Progenitor cell of endocrine pancreas (in vitro differentiated cells): ENCODE measurements around the gene DENND1A. TPM values are rescaled to one million over a fixed set of nuclear protein-coding genes. Genes with fewer than 3 reads are reported as not detected.

Experiments used
- DNase-seq: peaks from one replicate; pipeline ENCODE4 v3.0.0; 2021; ENCODE audit warnings: low spot score; ENCODE audit not compliant: unreplicated experiment
- H3K27ac Mint-ChIP-seq: 2 replicates; pipeline ENCODE4 v1.8.0; 2021; ENCODE audit warnings: mild to moderate bottlenecking, moderate library complexity, mixed read lengths
- H3K27me3 Mint-ChIP-seq: 2 replicates; pipeline ENCODE4 v1.8.0; 2021; ENCODE audit warnings: mixed read lengths
- H3K36me3 Mint-ChIP-seq: 2 replicates; pipeline ENCODE4 v1.8.0; 2022; ENCODE audit warnings: mixed read lengths; ENCODE audit not compliant: insufficient read depth
- H3K4me1 Mint-ChIP-seq: 2 replicates; pipeline ENCODE4 v1.8.0; 2021; ENCODE audit warnings: low read depth, mixed read lengths
- H3K4me3 Mint-ChIP-seq: 2 replicates; pipeline ENCODE4 v1.8.0; 2021; ENCODE audit warnings: low read depth, mild to moderate bottlenecking, moderate library complexity, mixed read lengths
- H3K9me3 Mint-ChIP-seq: 2 replicates; pipeline ENCODE4 v1.8.0; 2021; ENCODE audit warnings: low read depth, mixed read lengths
- CTCF ChIP-seq: fragments of 200-600 bp; sonication (generic); IDR thresholded peaks from one replicate; pipeline ENCODE4 v1.5.0; 2021; ENCODE audit warnings: antibody characterized with exemption, mild to moderate bottlenecking; ENCODE audit not compliant: unreplicated experiment
- total RNA-seq: library from RNA; stranded (reverse); gene quantifications from 2 replicates; pipeline ENCODE4 v1.2.1, GENCODE V29; 2021

DENND1A gene
- total RNA-seq, 1 donor from 2014 or later, result 20.1 TPM

GRCh38 chr9:123387686-123388085, 542.2 kb downstream of the DENND1A start:
- H3K27ac Mint-ChIP-seq, result no peak overlapping the region
- no peak for TF ChIP-seq CTCF
- no peak for DNase-seq
- peaks cover 18% of the 10 kb centered on the region for H3K27me3 Mint-ChIP-seq
- H3K4me1 Mint-ChIP-seq, result no peaks in the 10 kb centered on the region
- no peak overlapping the region for H3K4me3 Mint-ChIP-seq
- H3K36me3 Mint-ChIP-seq, result peaks cover 2% of the 10 kb centered on the region
- no peaks in the 10 kb centered on the region for H3K9me3 Mint-ChIP-seq

- no peak for DNase-seq
Measured at GRCh38 chr9:123383512-123384170, 546.3 kb downstream of the DENND1A start.

GRCh38 chr9:123382653-123383511, 547.0 kb downstream of the DENND1A start:
- H3K4me1 Mint-ChIP-seq, result no peaks in the 10 kb centered on the region
- DNase-seq, result no peak
- H3K27ac Mint-ChIP-seq, result no peak overlapping the region
- no peaks in the 10 kb centered on the region for H3K36me3 Mint-ChIP-seq
- no peaks in the 10 kb centered on the region for H3K9me3 Mint-ChIP-seq
- no peak overlapping the region for H3K4me3 Mint-ChIP-seq
- peaks cover 4% of the 10 kb centered on the region for H3K27me3 Mint-ChIP-seq
- TF ChIP-seq CTCF, result no peak

More at GRCh38 chr9:123383512-123384170, 546.3 kb downstream of the DENND1A start:
- H3K4me3 Mint-ChIP-seq, result no peak overlapping the region
- H3K36me3 Mint-ChIP-seq, result no peaks in the 10 kb centered on the region
- H3K9me3 Mint-ChIP-seq, result no peaks in the 10 kb centered on the region
- no peaks in the 10 kb centered on the region for H3K4me1 Mint-ChIP-seq
- peaks cover 4% of the 10 kb centered on the region for H3K27me3 Mint-ChIP-seq
- no peak for TF ChIP-seq CTCF
- H3K27ac Mint-ChIP-seq, result no peak overlapping the region

GRCh38 chr9:123380852-123381705, 548.8 kb downstream of the DENND1A start:
- peaks cover 10% of the 10 kb centered on the region for H3K4me1 Mint-ChIP-seq
- DNase-seq, result no peak
- H3K4me3 Mint-ChIP-seq, result no peak overlapping the region
- no peaks in the 10 kb centered on the region for H3K27me3 Mint-ChIP-seq
- H3K27ac Mint-ChIP-seq, result no peak overlapping the region
- TF ChIP-seq CTCF, result no peak
- H3K36me3 Mint-ChIP-seq, result no peaks in the 10 kb centered on the region
- no peaks in the 10 kb centered on the region for H3K9me3 Mint-ChIP-seq
